HUES64 (cell line): ENCODE measurements around the gene ZBTB5.
A peak's percentile ranks its signal among the peaks of the same experiment; 100 is the strongest.
"Not testable (repeated sequence)": the region's sequence is repeated elsewhere in the genome, so short reads cannot be mapped to it uniquely, and the experiment has no call there.

ENCODE experiments used
- H3K27ac ChIP-seq: 2 replicates; pipeline ENCODE4 v1.7.0; 2013; ENCODE audit warnings: low read depth, low read length, inconsistent platforms
- H3K27me3 ChIP-seq: 2 replicates; pipeline ENCODE4 v1.6.1; 2013; ENCODE audit warnings: mild to moderate bottlenecking, low read length; ENCODE audit not compliant: insufficient read depth
- H3K36me3 ChIP-seq: 2 replicates; pipeline ENCODE4 v1.6.1; 2013; ENCODE audit warnings: mild to moderate bottlenecking, low read length; ENCODE audit not compliant: insufficient read depth
- H3K4me1 ChIP-seq: 2 replicates; pipeline ENCODE4 v1.6.1; 2013; ENCODE audit warnings: mild to moderate bottlenecking, low read length, moderate library complexity; ENCODE audit not compliant: insufficient read depth
- H3K4me3 ChIP-seq: 2 replicates; pipeline ENCODE4 v1.5.1; 2013; ENCODE audit warnings: mild to moderate bottlenecking, low read length, moderate library complexity
- H3K9ac ChIP-seq: 2 replicates; pipeline ENCODE4 v1.6.1; 2013; ENCODE audit warnings: mild to moderate bottlenecking, low read depth, low read length
- H3K9me3 ChIP-seq: 2 replicates; pipeline ENCODE4 v1.6.1; 2013; ENCODE audit warnings: low read depth, low read length; ENCODE audit not compliant: insufficient read depth
- WGBS: fragments of 150-250, 120-280 bp; methylation state at CpG from one replicate; pipeline ENCODE4 v1.1.7; 2013; ENCODE audit warnings: missing lambda C conversion rate; 5-methylcytosine and 5-hydroxymethylcytosine counted together

Gene ZBTB5

GRCh38 chr9:37432020-37432419 is 33.2 kb downstream of the ZBTB5 start:
- Histone ChIP-seq H3K36me3 (peaks cover 92% of the 10 kb centered on the region), H3K9ac (no peak overlapping the region)
- WGBS, result 90% methylated on average over 6 of the region's 6 CpGs

GRCh38 chr9:37430841-37431597 is 34.2 kb downstream of the ZBTB5 start:
- Histone ChIP-seq H3K27ac (no peak overlapping the region), H3K4me3 (no peak overlapping the region), H3K4me1 (peaks cover 23% of the 10 kb centered on the region), H3K9ac (no peak overlapping the region; the same call in 1 of the 2 replicates), H3K9me3 (no peaks in the 10 kb centered on the region), H3K36me3 (peaks cover 91% of the 10 kb centered on the region), H3K27me3 (no peaks in the 10 kb centered on the region)
- 89% methylated on average over 14 of the region's 14 CpGs for WGBS

More at GRCh38 chr9:37432020-37432419, 33.2 kb downstream of the ZBTB5 start:
- H3K27ac ChIP-seq, result no peak overlapping the region
- H3K27me3 ChIP-seq, result no peaks in the 10 kb centered on the region
- H3K9me3 ChIP-seq, result no peaks in the 10 kb centered on the region
- no peak overlapping the region for H3K4me3 ChIP-seq
- peaks cover 23% of the 10 kb centered on the region for H3K4me1 ChIP-seq

GRCh38 chr9:37429441-37430285 is 35.6 kb downstream of the ZBTB5 start:
- no peak overlapping the region for H3K4me3 ChIP-seq
- WGBS, result 91% methylated on average over 15 of the region's 17 CpGs
- H3K9ac ChIP-seq, result no peak overlapping the region; the same call in 1 of the 2 replicates
- peaks cover 20% of the 10 kb centered on the region for H3K4me1 ChIP-seq
- no peaks in the 10 kb centered on the region for H3K9me3 ChIP-seq
- H3K27me3 ChIP-seq, result no peaks in the 10 kb centered on the region
- H3K27ac ChIP-seq, result no peak overlapping the region
- peaks cover 86% of the 10 kb centered on the region for H3K36me3 ChIP-seq

- Histone ChIP-seq H3K36me3 (peaks cover 75% of the 10 kb centered on the region), H3K27me3 (no peaks in the 10 kb centered on the region), H3K27ac (no peak overlapping the region), H3K4me3 (no peak overlapping the region), H3K9ac (no peak overlapping the region), H3K9me3 (no peaks in the 10 kb centered on the region), H3K4me1 (peaks cover 17% of the 10 kb centered on the region)
- 94% methylated on average over 14 of the region's 14 CpGs for WGBS
These were observed 36.9 kb downstream of the ZBTB5 start for GRCh38 chr9:37428345-37428744.

GRCh38 chr9:37426846-37427245 is 38.4 kb downstream of the ZBTB5 start:
- H3K27me3 ChIP-seq, result no peaks in the 10 kb centered on the region
- peaks cover 65% of the 10 kb centered on the region for H3K36me3 ChIP-seq
- H3K27ac ChIP-seq, result no peak overlapping the region
- peaks cover 19% of the 10 kb centered on the region for H3K4me1 ChIP-seq
- no peak overlapping the region for H3K9ac ChIP-seq
- H3K9me3 ChIP-seq, result no peaks in the 10 kb centered on the region
- 98% methylated on average over 6 of the region's 6 CpGs for WGBS
- H3K4me3 ChIP-seq, result no peak overlapping the region

GRCh38 chr9:37426431-37426830 is 38.8 kb downstream of the ZBTB5 start:
- not testable (repeated sequence) for H3K9me3 ChIP-seq, H3K27ac ChIP-seq, H3K9ac ChIP-seq, H3K27me3 ChIP-seq, H3K4me3 ChIP-seq
- 96% methylated on average over 15 of the region's 15 CpGs for WGBS
- Histone ChIP-seq H3K4me1 (peaks cover 22% of the 10 kb centered on the region), H3K36me3 (peaks cover 61% of the 10 kb centered on the region)

- Histone ChIP-seq H3K27me3 (no peaks in the 10 kb centered on the region), H3K9me3 (no peaks in the 10 kb centered on the region), H3K4me1 (peaks cover 19% of the 10 kb centered on the region), H3K27ac (no peak overlapping the region), H3K9ac (no peak overlapping the region), H3K4me3 (no peak overlapping the region), H3K36me3 (peaks cover 50% of the 10 kb centered on the region)
- WGBS, result 84% methylated on average over 11 of the region's 11 CpGs
These were observed 39.9 kb downstream of the ZBTB5 start for GRCh38 chr9:37425298-37425752.

GRCh38 chr9:37424686-37425297 is 40.5 kb downstream of the ZBTB5 start:
- no peak overlapping the region for H3K4me3 ChIP-seq
- no peak overlapping the region for H3K27ac ChIP-seq
- no peaks in the 10 kb centered on the region for H3K9me3 ChIP-seq
- H3K27me3 ChIP-seq, result no peaks in the 10 kb centered on the region
- H3K4me1 ChIP-seq, result peaks cover 17% of the 10 kb centered on the region
- 88% methylated on average over 18 of the region's 18 CpGs for WGBS
- peaks cover 45% of the 10 kb centered on the region for H3K36me3 ChIP-seq
- H3K9ac ChIP-seq, result no peak overlapping the region

GRCh38 chr9:37424204-37424685 is 41.0 kb downstream of the ZBTB5 start:
- Histone ChIP-seq H3K4me1 (peaks cover 17% of the 10 kb centered on the region), H3K9me3 (no peaks in the 10 kb centered on the region), H3K36me3 (peaks cover 40% of the 10 kb centered on the region), H3K27ac (no peak overlapping the region), H3K27me3 (no peaks in the 10 kb centered on the region), H3K9ac (0 out of 2 replicates have a peak overlapping the region, but pooled peaks have one; percentile 12), H3K4me3 (no peak overlapping the region)
- 84% methylated on average over 8 of the region's 8 CpGs for WGBS

- peak overlapping the region; percentile 12; the same call in 1 of the 2 replicates for H3K9ac ChIP-seq
These were observed 41.7 kb downstream of the ZBTB5 start for GRCh38 chr9:37423508-37423907.

More at GRCh38 chr9:37423508-37423907, 41.7 kb downstream of the ZBTB5 start:
- peaks cover 17% of the 10 kb centered on the region for H3K4me1 ChIP-seq
- H3K36me3 ChIP-seq, result peaks cover 32% of the 10 kb centered on the region
- no peak overlapping the region for H3K27ac ChIP-seq
- H3K4me3 ChIP-seq, result peak overlapping the region; percentile 95
- WGBS, result 85% methylated on average over 2 of the region's 2 CpGs
- H3K27me3 ChIP-seq, result no peaks in the 10 kb centered on the region
- no peaks in the 10 kb centered on the region for H3K9me3 ChIP-seq
